Transverse colon (tissue), 3 donors: Measurements from ENCODE around the gene FKBP14.

Experiments used
- CTCF ChIP-seq, 5 experiments: fragments of 200-600 bp in 3 of 5; fragments of 450-650 bp in 2 of 5; sonication (generic) in 3 of 5; IDR thresholded peaks; 1 replicate in 2 of 5; 2 replicates in 3 of 5; pipeline ENCODE4 v1.5.1; 2016 to 2017; ENCODE audit warnings: antibody characterized with exemption in 5 of 5, inconsistent platforms in 3 of 5, mild to moderate bottlenecking in 2 of 5, moderate library complexity in 1 of 5
- EP300 ChIP-seq: sonication (generic); formaldehyde crosslinking; IDR thresholded peaks from one replicate; pipeline ENCODE4 v1.6.1; 2017; ENCODE audit warnings: antibody characterized with exemption, low read depth

- no peak for TF ChIP-seq EP300
- TF ChIP-seq CTCF (IDR thresholded peaks at IDR 0.05) = no peak
Observed at GRCh38 chr7:30010021-30010420, 16.5 kb downstream of the FKBP14 start.
